Prostate gland (tissue), 2 donors: ENCODE results near the gene RNF103.

Source experiments
- POLR2AphosphoS5 ChIP-seq: sonication (generic); formaldehyde crosslinking; IDR thresholded peaks from one replicate; pipeline ENCODE4 v1.6.1; 2017; ENCODE audit warnings: antibody characterized with exemption
- TF ChIP-seq, protein P1 (sequence below), 4 experiments: fragments of 200-600 bp in 2 of 4; fragments of 450-650 bp in 2 of 4; sonication (generic) in 2 of 4; IDR thresholded peaks; 1 replicate in 3 of 4; 2 replicates in 1 of 4; pipeline ENCODE4 v1.5.1; 2016 to 2019; ENCODE audit warnings: antibody characterized with exemption in 4 of 4, mild to moderate bottlenecking in 2 of 4, moderate library complexity in 2 of 4

DNA sequence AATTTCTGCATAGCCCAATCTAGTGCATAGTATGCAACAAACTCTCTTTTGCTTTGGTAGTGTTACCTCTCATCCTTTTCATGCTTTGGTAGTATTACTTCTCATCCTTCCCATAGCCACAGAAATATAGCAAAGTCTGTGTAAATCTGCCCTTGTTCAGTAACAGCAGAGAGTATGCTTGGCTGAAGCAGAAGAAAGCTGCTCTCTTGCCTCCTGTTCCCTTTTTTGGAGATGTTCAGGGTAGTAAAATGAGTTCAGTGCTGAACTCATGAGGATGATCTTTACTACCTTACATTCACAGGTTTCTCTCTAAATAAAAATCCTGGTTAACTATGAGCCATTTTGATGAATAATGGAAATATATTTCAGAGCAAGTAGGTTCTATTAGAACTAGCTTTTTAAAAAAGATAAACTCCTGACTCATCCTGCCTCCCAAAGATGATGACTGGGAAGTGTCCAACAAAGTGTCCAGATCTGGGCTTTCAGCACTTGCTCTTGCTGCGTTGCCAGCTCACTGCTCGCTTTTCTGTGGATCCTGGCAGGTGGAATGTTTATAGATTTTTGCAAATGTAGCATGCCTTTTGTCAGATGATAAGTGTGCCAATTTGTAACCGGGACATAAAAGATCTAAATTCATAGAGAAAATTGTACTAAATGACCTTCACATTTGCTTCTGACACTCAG, 31.0 kb downstream of the RNF103 start:
- TF ChIP-seq, protein P1, sequence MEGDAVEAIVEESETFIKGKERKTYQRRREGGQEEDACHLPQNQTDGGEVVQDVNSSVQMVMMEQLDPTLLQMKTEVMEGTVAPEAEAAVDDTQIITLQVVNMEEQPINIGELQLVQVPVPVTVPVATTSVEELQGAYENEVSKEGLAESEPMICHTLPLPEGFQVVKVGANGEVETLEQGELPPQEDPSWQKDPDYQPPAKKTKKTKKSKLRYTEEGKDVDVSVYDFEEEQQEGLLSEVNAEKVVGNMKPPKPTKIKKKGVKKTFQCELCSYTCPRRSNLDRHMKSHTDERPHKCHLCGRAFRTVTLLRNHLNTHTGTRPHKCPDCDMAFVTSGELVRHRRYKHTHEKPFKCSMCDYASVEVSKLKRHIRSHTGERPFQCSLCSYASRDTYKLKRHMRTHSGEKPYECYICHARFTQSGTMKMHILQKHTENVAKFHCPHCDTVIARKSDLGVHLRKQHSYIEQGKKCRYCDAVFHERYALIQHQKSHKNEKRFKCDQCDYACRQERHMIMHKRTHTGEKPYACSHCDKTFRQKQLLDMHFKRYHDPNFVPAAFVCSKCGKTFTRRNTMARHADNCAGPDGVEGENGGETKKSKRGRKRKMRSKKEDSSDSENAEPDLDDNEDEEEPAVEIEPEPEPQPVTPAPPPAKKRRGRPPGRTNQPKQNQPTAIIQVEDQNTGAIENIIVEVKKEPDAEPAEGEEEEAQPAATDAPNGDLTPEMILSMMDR (IDR thresholded peaks at IDR 0.05): no peak
- no peak for TF ChIP-seq POLR2AphosphoS5
